H9 (cell line): ENCODE results near the gene POLN. TPM values are rescaled to one million over a fixed set of nuclear protein-coding genes. Genes with fewer than 3 reads are reported as not detected.

Source experiments
- DNase-seq: peaks from one replicate; pipeline ENCODE4 v3.0.0-alpha.2; 2017
- H2AFZ ChIP-seq: one replicate; pipeline ENCODE4 v1.6.1; 2013; ENCODE audit warnings: mild to moderate bottlenecking, low read length, control low read depth, moderate library complexity
- H2AK5ac ChIP-seq: 2 replicates; pipeline ENCODE4 v1.6.1; 2013; ENCODE audit warnings: low read length, control low read depth, mixed read lengths; ENCODE audit not compliant: insufficient read length
- H2BK120ac ChIP-seq: one replicate; pipeline ENCODE4 v1.6.1; 2013; ENCODE audit warnings: low read depth, mild to moderate bottlenecking, low read length, control low read depth, inconsistent platforms; ENCODE audit not compliant: poor library complexity, severe bottlenecking
- H2BK12ac ChIP-seq: 2 replicates; pipeline ENCODE4 v1.6.1; 2013; ENCODE audit warnings: low read length, control low read depth, mixed read lengths, low read depth; ENCODE audit not compliant: insufficient read length
- H2BK15ac ChIP-seq: 2 replicates; pipeline ENCODE4 v1.6.1; 2013; ENCODE audit warnings: low read depth, low read length, control low read depth
- H2BK20ac ChIP-seq: one replicate; pipeline ENCODE4 v1.6.1; 2013; ENCODE audit warnings: low read depth, mild to moderate bottlenecking, low read length, control low read depth, inconsistent platforms; ENCODE audit not compliant: poor library complexity, severe bottlenecking
- H2BK5ac ChIP-seq: 2 replicates; pipeline ENCODE4 v1.6.1; 2013; ENCODE audit warnings: low read length, control low read depth, mixed read lengths; ENCODE audit not compliant: insufficient read length
- H3K14ac ChIP-seq: 2 replicates; pipeline ENCODE4 v1.6.1; 2013; ENCODE audit warnings: low read length, control low read depth; ENCODE audit not compliant: insufficient read depth
- H3K18ac ChIP-seq: 2 replicates; pipeline ENCODE4 v1.6.1; 2013; ENCODE audit warnings: low read depth, mild to moderate bottlenecking, mixed read lengths, low read length, control low read depth; ENCODE audit not compliant: insufficient read length
- H3K23ac ChIP-seq: 2 replicates; pipeline ENCODE4 v1.6.1; 2013; ENCODE audit warnings: low read length, control low read depth, mixed read lengths, low read depth; ENCODE audit not compliant: insufficient read length
- H3K23me2 ChIP-seq: 2 replicates; pipeline ENCODE4 v1.6.1; 2013; ENCODE audit warnings: low read depth, mild to moderate bottlenecking, mixed read lengths, low read length, control low read depth; ENCODE audit not compliant: insufficient read length, poor library complexity, severe bottlenecking
- H3K27ac ChIP-seq: 2 replicates; pipeline ENCODE4 v1.5.1; 2013; ENCODE audit warnings: low read length, control low read depth, mixed read lengths, low read depth; ENCODE audit not compliant: insufficient read length
- H3K27me3 ChIP-seq: 2 replicates; pipeline ENCODE4 v1.6.1; 2013; ENCODE audit warnings: low read length, control low read depth, inconsistent platforms; ENCODE audit not compliant: insufficient read depth
- H3K4ac ChIP-seq: 2 replicates; pipeline ENCODE4 v1.6.1; 2013; ENCODE audit warnings: low read depth, mild to moderate bottlenecking, control low read depth, inconsistent platforms, low read length, moderate library complexity
- H3K4me1 ChIP-seq: 2 replicates; pipeline ENCODE4 v1.6.1; 2013; ENCODE audit warnings: low read length, control low read depth, inconsistent platforms; ENCODE audit not compliant: insufficient read depth
- H3K4me2 ChIP-seq: 2 replicates; pipeline ENCODE4 v1.6.1; 2013; ENCODE audit warnings: low read length, control low read depth, mixed read lengths; ENCODE audit not compliant: insufficient read length, insufficient read depth
- H3K56ac ChIP-seq: 2 replicates; pipeline ENCODE4 v1.6.1; 2013; ENCODE audit warnings: low read depth, mild to moderate bottlenecking, mixed read lengths, low read length, control low read depth; ENCODE audit not compliant: insufficient read length
- H3K79me1 ChIP-seq: 2 replicates; pipeline ENCODE4 v1.6.1; 2013; ENCODE audit warnings: low read depth, mild to moderate bottlenecking, moderate library complexity, low read length, control low read depth, inconsistent platforms; ENCODE audit not compliant: insufficient read depth, poor library complexity, severe bottlenecking
- H3K79me2 ChIP-seq: 2 replicates; pipeline ENCODE4 v1.6.1; 2013; ENCODE audit warnings: low read length, control low read depth, inconsistent platforms; ENCODE audit not compliant: insufficient read depth
- H3K9ac ChIP-seq: 2 replicates; pipeline ENCODE4 v1.6.1; 2013; ENCODE audit warnings: low read length, control low read depth, mixed read lengths; ENCODE audit not compliant: insufficient read length; ENCODE audit errors: extremely low read depth
- H3K9me3 ChIP-seq: one replicate; pipeline ENCODE4 v1.6.1; 2013; ENCODE audit warnings: low read depth, low read length, inconsistent platforms; ENCODE audit not compliant: control insufficient read depth
- H3T11ph ChIP-seq: one replicate; pipeline ENCODE4 v1.6.1; 2013; ENCODE audit warnings: mild to moderate bottlenecking, low read length, control low read depth, inconsistent platforms
- H4K20me1 ChIP-seq: one replicate; pipeline ENCODE4 v1.6.1; 2013; ENCODE audit not compliant: control insufficient read depth, insufficient read length, insufficient read depth
- H4K5ac ChIP-seq: 2 replicates; pipeline ENCODE4 v1.6.1; 2013; ENCODE audit warnings: low read depth, mild to moderate bottlenecking, mixed read lengths, low read length, control low read depth; ENCODE audit not compliant: insufficient read length
- H4K8ac ChIP-seq: replicated peaks from 2 replicates; pipeline ENCODE4 v1.6.1; 2013; ENCODE audit warnings: low read length, control low read depth, mixed read lengths, low read depth; ENCODE audit not compliant: insufficient read length
- H4K91ac ChIP-seq: 2 replicates; pipeline ENCODE4 v1.6.1; 2013; ENCODE audit warnings: low read depth, mild to moderate bottlenecking, moderate library complexity, mixed read lengths, low read length, control low read depth; ENCODE audit not compliant: insufficient read length
- H3K27ac Mint-ChIP-seq, 3 experiments: 2 replicates in 2 of 3; 3 replicates in 1 of 3; pipeline ENCODE4 v1.8.0; 2020 to 2021; ENCODE audit warnings: mixed read lengths in 3 of 3, mild to moderate bottlenecking in 1 of 3, moderate library complexity in 1 of 3
- H3K27me3 Mint-ChIP-seq: 2 replicates; pipeline ENCODE4 v1.8.0; 2021; ENCODE audit warnings: low read depth, mild to moderate bottlenecking, moderate library complexity, mixed read lengths
- H3K36me3 Mint-ChIP-seq, 3 experiments: 2 replicates in 2 of 3; 3 replicates in 1 of 3; pipeline ENCODE4 v1.8.0; 2020 to 2021; ENCODE audit warnings: low read depth in 3 of 3, mixed read lengths in 3 of 3; ENCODE audit not compliant: insufficient read depth in 1 of 3
- H3K4me1 Mint-ChIP-seq, 2 experiments: 2 replicates each; pipeline ENCODE4 v1.8.0; 2020; ENCODE audit warnings: mixed read lengths in 2 of 2
- H3K4me3 Mint-ChIP-seq, 2 experiments: 2 replicates in 1 of 2; 3 replicates in 1 of 2; pipeline ENCODE4 v1.8.0; 2020 to 2021; ENCODE audit warnings: mild to moderate bottlenecking in 2 of 2, mixed read lengths in 2 of 2, moderate library complexity in 1 of 2
- H3K9me3 Mint-ChIP-seq, 2 experiments: 2 replicates in 1 of 2; 3 replicates in 1 of 2; pipeline ENCODE4 v1.8.0; 2020; ENCODE audit warnings: mild to moderate bottlenecking in 2 of 2, mixed read lengths in 2 of 2, moderate library complexity in 1 of 2
- WGBS: extraction: QIAGEN DNeasy Blood & Tissue Kit; methylation state at CpG from one replicate; pipeline ENCODE4 v1.1.7; 2013; ENCODE audit warnings: missing lambda C conversion rate, low lambda C conversion rate, mixed read lengths; ENCODE audit not compliant: insufficient read length; ENCODE audit errors: extremely low coverage; 5-methylcytosine and 5-hydroxymethylcytosine counted together
- total RNA-seq: library from RNA; stranded (reverse); gene quantifications from 2 replicates; pipeline ENCODE4 v1.2.1, GENCODE V29; 2021
- TF ChIP-seq, protein P1 (sequence below): fragments of 200-600 bp; sonication (generic); conservative IDR thresholded peaks from 3 replicates; pipeline ENCODE4 v1.8.0; 2021; ENCODE audit warnings: antibody characterized with exemption, mild to moderate bottlenecking

The POLN gene
- total RNA-seq, 1 experiment from 2014 or later, result 0.74 TPM

DNA sequence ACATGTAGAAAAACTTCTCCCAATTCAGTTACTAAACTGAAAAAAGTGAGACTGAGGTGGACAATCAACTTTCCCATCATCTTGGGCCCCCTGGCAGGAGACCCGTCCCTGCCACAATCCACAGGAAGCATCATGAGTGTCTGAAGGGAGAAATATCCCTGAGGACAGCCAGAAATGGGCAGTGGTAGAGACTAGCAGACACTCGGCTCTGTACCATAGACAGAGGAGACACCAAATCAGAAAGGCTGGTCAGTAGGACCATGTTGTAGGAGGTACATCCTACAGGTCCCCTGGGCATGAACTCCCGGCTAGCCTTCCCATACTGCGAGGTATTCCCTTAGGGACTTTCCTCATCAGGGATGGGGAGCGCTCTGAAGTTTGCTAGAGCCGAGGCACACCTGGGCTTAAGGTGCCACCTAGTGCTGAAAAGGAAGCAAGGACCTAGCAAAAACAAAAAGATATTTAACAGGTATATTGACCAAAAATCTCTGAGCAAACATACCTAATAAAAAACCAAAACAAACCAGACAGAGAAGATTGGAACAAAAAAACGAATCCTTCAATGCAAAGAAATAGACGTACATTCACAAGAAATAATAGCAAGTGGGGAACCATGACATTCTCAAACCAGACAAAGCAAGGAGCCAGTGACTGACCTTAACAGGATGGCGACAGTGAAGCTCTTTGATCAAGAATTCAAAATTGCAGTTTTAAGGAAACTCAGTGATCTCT, 55.6 kb downstream of the POLN start:
- no peak overlapping the region for H3K27ac Mint-ChIP-seq
- no peaks in the 10 kb centered on the region for H3K27me3 ChIP-seq
- H4K91ac ChIP-seq, result no peak overlapping the region
- TF ChIP-seq, protein P1, sequence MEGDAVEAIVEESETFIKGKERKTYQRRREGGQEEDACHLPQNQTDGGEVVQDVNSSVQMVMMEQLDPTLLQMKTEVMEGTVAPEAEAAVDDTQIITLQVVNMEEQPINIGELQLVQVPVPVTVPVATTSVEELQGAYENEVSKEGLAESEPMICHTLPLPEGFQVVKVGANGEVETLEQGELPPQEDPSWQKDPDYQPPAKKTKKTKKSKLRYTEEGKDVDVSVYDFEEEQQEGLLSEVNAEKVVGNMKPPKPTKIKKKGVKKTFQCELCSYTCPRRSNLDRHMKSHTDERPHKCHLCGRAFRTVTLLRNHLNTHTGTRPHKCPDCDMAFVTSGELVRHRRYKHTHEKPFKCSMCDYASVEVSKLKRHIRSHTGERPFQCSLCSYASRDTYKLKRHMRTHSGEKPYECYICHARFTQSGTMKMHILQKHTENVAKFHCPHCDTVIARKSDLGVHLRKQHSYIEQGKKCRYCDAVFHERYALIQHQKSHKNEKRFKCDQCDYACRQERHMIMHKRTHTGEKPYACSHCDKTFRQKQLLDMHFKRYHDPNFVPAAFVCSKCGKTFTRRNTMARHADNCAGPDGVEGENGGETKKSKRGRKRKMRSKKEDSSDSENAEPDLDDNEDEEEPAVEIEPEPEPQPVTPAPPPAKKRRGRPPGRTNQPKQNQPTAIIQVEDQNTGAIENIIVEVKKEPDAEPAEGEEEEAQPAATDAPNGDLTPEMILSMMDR, result peak; percentile 87
- no peak overlapping the region for H2BK20ac ChIP-seq
- no peak overlapping the region for H3K4me3 Mint-ChIP-seq
- no peak overlapping the region for H3K23ac ChIP-seq
- no peak overlapping the region for H4K5ac ChIP-seq
- no peak overlapping the region for H3K4ac ChIP-seq
- H3K27ac ChIP-seq, result no peak overlapping the region
- H3K56ac ChIP-seq, result no peak overlapping the region
- no peaks in the 10 kb centered on the region for H3K79me1 ChIP-seq
- H3K4me1 Mint-ChIP-seq, result no peaks in the 10 kb centered on the region
- no peak overlapping the region for H2BK5ac ChIP-seq
- no peaks in the 10 kb centered on the region; the same call in none of the 2 replicates for H3K27me3 Mint-ChIP-seq
- no peak overlapping the region for H3K4me2 ChIP-seq
- H3K9me3 ChIP-seq, result no peaks in the 10 kb centered on the region
- no peak overlapping the region for H2AFZ ChIP-seq
- H3K23me2 ChIP-seq, result no peaks in the 10 kb centered on the region
- no peak overlapping the region for H3K14ac ChIP-seq
- H2BK15ac ChIP-seq, result no peak overlapping the region
- no peak overlapping the region for H3K18ac ChIP-seq
- no peak overlapping the region for H2BK12ac ChIP-seq
- peaks cover 8 to 11% of the 10 kb centered on the region in 2 experiments for H3K9me3 Mint-ChIP-seq
- no peaks in the 10 kb centered on the region for H3K79me2 ChIP-seq
- H4K20me1 ChIP-seq, result no peaks in the 10 kb centered on the region
- no CpG with 5 or more reads among the region's 9 CpGs for WGBS
- no peaks in the 10 kb centered on the region for H3K4me1 ChIP-seq
- peaks cover 2 to 8% (median 3%) of the 10 kb centered on the region in 3 experiments for H3K36me3 Mint-ChIP-seq
- H3K9ac ChIP-seq, result no peak overlapping the region
- no peak overlapping the region for H2AK5ac ChIP-seq
- H2BK120ac ChIP-seq, result no peak overlapping the region
- no peak overlapping the region for H4K8ac ChIP-seq
- H3T11ph ChIP-seq, result no peak overlapping the region
- peak; percentile 68 for DNase-seq
